IMR-90 (cell line): ENCODE results near the gene NLRX1. TPM values are rescaled to one million over a fixed set of nuclear protein-coding genes. Genes with fewer than 3 reads are reported as not detected.
"Not testable (repeated sequence)": the region's sequence is repeated elsewhere in the genome, so short reads cannot be mapped to it uniquely, and the experiment has no call there.

ENCODE experiments used
- ATAC-seq: fragments of 200-7000 bp; cut with Tn5 transposase; 2 replicates; pipeline ENCODE4 v1.9.1; 2020; ENCODE audit warnings: low read depth, mild to moderate bottlenecking, moderate library complexity
- BruUV-seq: library from RNA; stranded (reverse); fragments of 400-500 nt; replicated peaks from 2 replicates; lab custom pipeline; 2021; lab: Mats Ljungman, UMichigan
- CTCF ChIA-PET: fragments of 300-600 bp; formaldehyde crosslinking; extraction: SDS; loops from one replicate; lab custom pipeline; 2021; ENCODE audit warnings: antibody characterized with exemption; lab: Yijun Ruan, JAX
- POLR2A ChIA-PET: fragments of 300-600 bp; sonication (Branson Sonifier 250); formaldehyde crosslinking; loops from one replicate; lab custom pipeline; 2022; ENCODE audit warnings: antibody characterized with exemption; ENCODE audit not compliant: unreplicated experiment; lab: Charles Lee
- DNase-seq: peaks from one replicate; pipeline ENCODE4 v3.0.0; 2013
- H2AFZ ChIP-seq: replicated peaks from 2 replicates; pipeline ENCODE3; 2013; ENCODE audit warnings: low read length, mild to moderate bottlenecking; ENCODE audit not compliant: poor library complexity
- H2AK5ac ChIP-seq: 2 replicates; pipeline ENCODE4 v1.6.1; 2013; ENCODE audit warnings: low read depth, low read length, inconsistent platforms
- H2AK9ac ChIP-seq: replicated peaks from 2 replicates; pipeline ENCODE3; 2013; ENCODE audit warnings: mild to moderate bottlenecking, low read depth, low read length, moderate library complexity; ENCODE audit not compliant: poor library complexity
- H2BK120ac ChIP-seq: 2 replicates; pipeline ENCODE4 v1.6.1; 2013; ENCODE audit warnings: low read depth, low read length, inconsistent platforms
- H2BK15ac ChIP-seq: 3 replicates; pipeline ENCODE4 v1.6.1; 2013; ENCODE audit warnings: low read depth, low read length, inconsistent platforms
- H2BK20ac ChIP-seq: 2 replicates; pipeline ENCODE4 v1.6.1; 2013; ENCODE audit warnings: low read depth, mild to moderate bottlenecking, inconsistent platforms, low read length, moderate library complexity
- H2BK5ac ChIP-seq: 2 replicates; pipeline ENCODE4 v1.6.1; 2013; ENCODE audit warnings: mild to moderate bottlenecking, low read depth, low read length, inconsistent platforms; ENCODE audit not compliant: poor library complexity, severe bottlenecking
- H3K14ac ChIP-seq: replicated peaks from 2 replicates; pipeline ENCODE4 v1.6.1; 2013; ENCODE audit warnings: low read depth, low read length, inconsistent platforms
- H3K18ac ChIP-seq: 2 replicates; pipeline ENCODE4 v1.6.1; 2013; ENCODE audit warnings: low read depth, low read length, control low read depth
- H3K23ac ChIP-seq: 2 replicates; pipeline ENCODE4 v1.6.1; 2013; ENCODE audit warnings: low read depth, low read length, inconsistent platforms
- H3K27ac ChIP-seq: 2 replicates; pipeline ENCODE4 v1.5.1; 2013; ENCODE audit warnings: mild to moderate bottlenecking, control low read depth, low read length; ENCODE audit not compliant: insufficient read depth
- H3K27me3 ChIP-seq: 2 replicates; pipeline ENCODE4 v1.6.1; 2013; ENCODE audit warnings: low read length; ENCODE audit not compliant: control insufficient read depth, insufficient read depth
- H3K36me3 ChIP-seq: 2 replicates; pipeline ENCODE4 v1.6.1; 2013; ENCODE audit warnings: low read length, mixed read lengths; ENCODE audit not compliant: control insufficient read depth, insufficient read depth
- H3K4ac ChIP-seq: 2 replicates; pipeline ENCODE4 v1.6.1; 2013; ENCODE audit warnings: low read depth, low read length, inconsistent platforms
- H3K4me1 ChIP-seq: 2 replicates; pipeline ENCODE4 v1.6.1; 2013; ENCODE audit warnings: low read length, mixed read lengths; ENCODE audit not compliant: control insufficient read depth, insufficient read depth
- H3K4me2 ChIP-seq: 2 replicates; pipeline ENCODE4 v1.6.1; 2013; ENCODE audit warnings: low read depth, mild to moderate bottlenecking, control low read depth, low read length, moderate library complexity
- H3K4me3 ChIP-seq: 2 replicates; pipeline ENCODE4 v1.5.1; 2013; ENCODE audit warnings: low read depth, mild to moderate bottlenecking, control low read depth, low read length, moderate library complexity; ENCODE audit not compliant: insufficient read depth
- H3K56ac ChIP-seq: 2 replicates; pipeline ENCODE4 v1.6.1; 2013; ENCODE audit warnings: low read length, inconsistent platforms; ENCODE audit not compliant: insufficient read depth; ENCODE audit errors: extremely low read depth
- H3K79me1 ChIP-seq, 2 experiments: 2 replicates each; pipeline ENCODE4 v1.6.1; 2013; ENCODE audit warnings: low read length in 2 of 2, inconsistent platforms in 1 of 2, low read depth in 1 of 2
- H3K9ac ChIP-seq: 2 replicates; pipeline ENCODE4 v1.6.1; 2013; ENCODE audit warnings: low read depth, low read length, control low read depth
- H3K9me1 ChIP-seq: 2 replicates; pipeline ENCODE4 v1.6.1; 2013; ENCODE audit warnings: low read length, inconsistent platforms; ENCODE audit not compliant: insufficient read depth
- H3K9me3 ChIP-seq: 2 replicates; pipeline ENCODE4 v1.6.1; 2013; ENCODE audit warnings: low read length; ENCODE audit not compliant: control insufficient read depth, insufficient read depth
- H4K20me1 ChIP-seq: 2 replicates; pipeline ENCODE4 v1.6.1; 2013; ENCODE audit warnings: low read length, inconsistent platforms; ENCODE audit not compliant: insufficient read depth
- H4K5ac ChIP-seq: 2 replicates; pipeline ENCODE4 v1.6.1; 2013; ENCODE audit warnings: mild to moderate bottlenecking, low read depth, low read length, control low read depth
- H4K8ac ChIP-seq, 2 experiments: 2 replicates each; pipeline ENCODE4 v1.6.1; 2013; ENCODE audit warnings: low read depth in 2 of 2, low read length in 2 of 2, control low read depth in 1 of 2, inconsistent platforms in 1 of 2
- H4K91ac ChIP-seq: 2 replicates; pipeline ENCODE4 v1.6.1; 2013; ENCODE audit warnings: low read depth, low read length, inconsistent platforms; ENCODE audit not compliant: insufficient read depth
- BHLHE40 ChIP-seq: fragments of 150-350 bp; IDR thresholded peaks from 2 replicates; pipeline ENCODE4 v1.6.1; 2016; ENCODE audit warnings: mild to moderate bottlenecking, low read depth, low read length
- CHD1 ChIP-seq: IDR thresholded peaks from 2 replicates; pipeline ENCODE4 v1.6.1; 2012; ENCODE audit warnings: low read depth, low read length, improper control_type of control experiment
- MAFK ChIP-seq: IDR thresholded peaks from 2 replicates; pipeline ENCODE4 v1.6.1; 2012; ENCODE audit warnings: low read depth, low read length, improper control_type of control experiment
- MAZ ChIP-seq: IDR thresholded peaks from 2 replicates; pipeline ENCODE4 v1.6.1; 2012; ENCODE audit warnings: low read depth, mild to moderate bottlenecking, low read length, improper control_type of control experiment, moderate library complexity, borderline replicate concordance
- MXI1 ChIP-seq: IDR thresholded peaks from 2 replicates; pipeline ENCODE4 v1.6.1; 2012; ENCODE audit warnings: low read depth, mild to moderate bottlenecking, low read length, moderate library complexity, borderline replicate concordance
- NFE2L2 ChIP-seq: fragments of 150-350 bp; IDR thresholded peaks from 2 replicates; pipeline ENCODE4 v1.6.1; 2016; ENCODE audit warnings: low read depth, mild to moderate bottlenecking, low read length
- POLR2A ChIP-seq: IDR thresholded peaks from 2 replicates; pipeline ENCODE4 v1.6.1; 2012; ENCODE audit warnings: mild to moderate bottlenecking, low read depth, low read length
- RCOR1 ChIP-seq: IDR thresholded peaks from 2 replicates; pipeline ENCODE4 v1.6.1; 2012; ENCODE audit warnings: mild to moderate bottlenecking, low read length, improper control_type of control experiment; ENCODE audit not compliant: insufficient replicate concordance
- SMC3 ChIP-seq: fragments of 150-350 bp; IDR thresholded peaks from 2 replicates; pipeline ENCODE4 v1.6.1; 2016; ENCODE audit warnings: low read depth, mild to moderate bottlenecking, antibody characterized with exemption, low read length, moderate library complexity
- WGBS, 2 experiments: methylation state at CpG; one replicate each; pipeline versions ENCODE4 v1.1.5 to v1.1.7; 2013; ENCODE audit warnings: missing lambda C conversion rate in 2 of 2; ENCODE audit not compliant: insufficient read length in 1 of 2; ENCODE audit errors: extremely low coverage in 2 of 2; 5-methylcytosine and 5-hydroxymethylcytosine counted together
- dilution Hi-C: fragments of 300-500 bp; cut with HindIII; formaldehyde crosslinking; loops from one replicate; pipeline ENCODE4 v1.14.3; 2018; ENCODE audit warnings: low sequenced_read_pairs; ENCODE audit not compliant: unreplicated experiment
- in situ Hi-C: fragments of 300-500 bp; cut with MboI; formaldehyde crosslinking; loops from 3 replicates; pipeline ENCODE4 v1.14.3; 2019; ENCODE audit warnings: low sequenced_read_pairs, inconsistent platforms, mixed read lengths
- intact Hi-C: fragments of 100-400 bp; cut with micrococcal nuclease; formaldehyde crosslinking; loops from 2 replicates; pipeline ENCODE4 v1.10.0; 2022
- polyA plus RNA-seq, 3 experiments: library from polyadenylated mRNA; depleted of rRNA; stranded (reverse); fragments of >200 nt; gene quantifications; 2 replicates each; pipeline ENCODE4 v1.2.3, GENCODE V29; 2012; ENCODE audit warnings: low replicate concordance in 1 of 3
- total RNA-seq: library from RNA; depleted of rRNA; stranded (reverse); fragments of >200 nt; gene quantifications from 2 replicates; pipeline ENCODE4 v1.2.3, GENCODE V29; 2012

The NLRX1 gene
- total and polyA plus RNA-seq, 2 of the 4 experiments (the other 2 are of a cell fraction) = 3.0 to 4.9 TPM

DNA sequence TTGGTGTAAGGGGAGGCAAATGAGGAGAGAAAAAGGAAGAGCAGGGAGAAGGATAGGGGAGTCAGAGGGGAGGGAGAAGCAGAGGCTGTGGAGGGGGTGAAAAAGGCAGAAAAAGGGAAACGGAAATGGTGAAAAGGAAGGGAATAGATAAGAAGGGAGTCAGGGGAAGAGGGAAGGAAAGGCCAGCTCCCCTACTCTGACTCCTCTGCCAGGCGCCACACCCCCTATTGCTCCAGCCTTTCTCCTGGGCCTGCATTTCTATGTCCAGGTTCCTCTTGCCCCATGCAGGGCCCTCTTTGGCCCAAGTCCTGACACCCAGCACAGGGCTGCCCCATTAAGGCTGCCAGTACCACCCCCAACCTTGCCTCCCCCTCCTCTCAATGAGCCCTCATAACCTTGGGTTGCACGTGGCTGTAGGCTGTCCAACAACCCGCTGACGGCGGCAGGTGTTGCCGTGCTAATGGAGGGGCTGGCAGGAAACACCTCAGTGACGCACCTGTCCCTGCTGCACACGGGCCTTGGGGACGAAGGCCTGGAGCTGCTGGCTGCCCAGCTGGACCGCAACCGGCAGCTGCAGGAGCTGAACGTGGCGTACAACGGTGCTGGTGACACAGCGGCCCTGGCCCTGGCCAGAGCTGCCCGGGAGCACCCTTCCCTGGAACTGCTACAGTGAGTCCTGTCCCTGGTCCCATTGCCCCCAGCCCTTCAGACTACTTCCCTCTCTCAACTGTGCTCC, 13.3 kb downstream of the NLRX1 start:
- no peak overlapping the region for H2BK20ac ChIP-seq
- no peak overlapping the region for H2AK9ac ChIP-seq
- CTCF ChIA-PET = no interaction called here
- H3K4me2 ChIP-seq = no peak overlapping the region
- DNase-seq (no peak), ATAC-seq (no peak)
- H4K20me1 ChIP-seq = no peaks in the 10 kb centered on the region
- no peak overlapping the region for H3K9ac ChIP-seq
- no peak overlapping the region for H2BK15ac ChIP-seq
- no peak overlapping the region for H2BK5ac ChIP-seq
- intact Hi-C loops = no loop called here
- no peaks in the 10 kb centered on the region; the same call in 1 of the 2 replicates for H3K4me1 ChIP-seq
- H3K79me1 ChIP-seq = no peaks in the 10 kb centered on the region
- H3K36me3 ChIP-seq = peaks cover 10% of the 10 kb centered on the region; the same call in 1 of the 2 replicates
- H3K14ac ChIP-seq = no peak overlapping the region
- H3K27me3 ChIP-seq = peaks cover 10% of the 10 kb centered on the region
- no peak for TF ChIP-seq BHLHE40
- TF ChIP-seq SMC3 = no peak
- TF ChIP-seq POLR2A = no peak
- TF ChIP-seq MAZ = no peak
- TF ChIP-seq CHD1 = no peak
- TF ChIP-seq RCOR1 = no peak
- no peak for TF ChIP-seq MXI1
- TF ChIP-seq MAFK = no peak
- TF ChIP-seq NFE2L2 = no peak
- no peak overlapping the region for H2AFZ ChIP-seq
- no peak overlapping the region for H4K5ac ChIP-seq
- H3K4ac ChIP-seq = no peak overlapping the region
- 79% methylated on average over 14 of the region's 17 CpGs; no CpG with 5 or more reads in 1 of the 2 experiments for WGBS, 2 experiments
- no peak overlapping the region for H3K56ac ChIP-seq
- no peaks in the 10 kb centered on the region for H3K9me3 ChIP-seq
- no peak overlapping the region for H3K18ac ChIP-seq
- H2BK120ac ChIP-seq = no peak overlapping the region
- no peak overlapping the region for H4K91ac ChIP-seq
- H3K4me3 ChIP-seq = no peak overlapping the region
- in situ Hi-C loops = no loop called here
- POLR2A ChIA-PET = no interaction called here
- 0 out of 2 replicates have a peak, but pooled peaks cover 8% of the 10 kb centered on the region for H3K9me1 ChIP-seq
- no TSS peak for BruUV-seq
- H2AK5ac ChIP-seq = no peak overlapping the region
- no peak overlapping the region for H3K27ac ChIP-seq
- H3K23ac ChIP-seq = no peak overlapping the region
- H4K8ac ChIP-seq = no peak overlapping the region
- dilution Hi-C loops = no loop called here

GRCh38 chr11:119184399-119184798, 15.9 kb downstream of the NLRX1 start:
- H2AFZ ChIP-seq, H2AK5ac ChIP-seq, H3K56ac ChIP-seq, H3K4ac ChIP-seq, H3K14ac ChIP-seq, H3K18ac ChIP-seq, H3K4me1 ChIP-seq, DNase-seq, CTCF ChIA-PET, H2BK120ac ChIP-seq, H3K9me1 ChIP-seq, H3K9ac ChIP-seq, H3K9me3 ChIP-seq, H3K4me3 ChIP-seq, H3K36me3 ChIP-seq, H3K27ac ChIP-seq, H2AK9ac ChIP-seq, ATAC-seq, H3K4me2 ChIP-seq, H3K79me1 ChIP-seq, dilution Hi-C loops, H4K91ac ChIP-seq, H4K5ac ChIP-seq, intact Hi-C loops, POLR2A ChIA-PET, H4K8ac ChIP-seq, BruUV-seq, H3K23ac ChIP-seq, in situ Hi-C loops, H4K20me1 ChIP-seq, H2BK5ac ChIP-seq, H2BK15ac ChIP-seq, H2BK20ac ChIP-seq: not testable (repeated sequence)
- 80% methylated on average over 1 of the region's 9 CpGs; no CpG with 5 or more reads in 1 of the 2 experiments for WGBS, 2 experiments
- H3K27me3 ChIP-seq = peaks cover 27% of the 10 kb centered on the region
